ENCODE measurements around the gene THRB. TPM values are rescaled to one million over a fixed set of nuclear protein-coding genes. Genes with fewer than 3 reads are reported as not detected.

The THRB gene
- total RNA-seq (2022; extraction: Qiagen RNA extraction; ENCODE audit: low read depth), result 1.5 to 2.7 TPM (median 1.8 TPM) in 5 replicates

DNA sequence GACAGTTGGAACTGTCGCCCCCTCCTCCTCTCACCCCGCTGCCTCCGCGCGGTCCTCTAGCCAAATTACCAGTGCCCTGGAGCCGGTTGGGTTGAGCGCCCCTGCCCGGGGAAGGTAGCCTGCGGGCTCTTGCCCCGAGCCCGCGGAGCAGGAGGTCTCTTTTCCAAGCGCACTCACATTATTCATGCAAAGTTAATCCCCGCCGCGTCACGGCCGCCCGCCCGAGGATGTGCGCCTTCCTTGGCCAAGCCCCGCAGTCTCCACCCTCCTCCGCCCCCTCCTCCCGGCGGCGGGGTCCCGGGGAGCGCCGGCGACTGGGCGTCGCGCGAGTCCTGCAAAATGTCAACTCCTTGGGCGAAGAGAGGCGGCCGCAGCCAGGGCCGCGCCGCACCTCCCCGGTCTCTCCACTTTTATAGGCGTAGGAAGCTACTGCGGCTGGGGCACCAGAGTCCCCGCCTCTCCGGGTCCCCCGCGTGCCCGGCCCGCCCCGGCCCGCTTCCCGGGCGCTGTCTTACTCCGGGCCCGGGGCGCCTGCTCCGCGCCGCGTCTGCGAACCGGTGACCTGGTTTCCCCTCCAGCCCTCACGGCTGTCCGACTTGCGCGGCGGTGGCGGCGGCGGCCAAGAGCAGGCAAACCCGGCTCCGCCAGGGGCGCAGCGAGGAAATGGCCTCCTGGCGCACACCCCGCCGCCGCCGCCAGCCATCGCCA, at the start of gene THRB:
THRB (minus strand) TSS at position 233 of the 708 bp plus-strand sequence.

Measured in A549 treated with DMSO at 1 μM for 4 hours (cell line).